ENCODE results near the gene PLCB2. TPM values are rescaled to one million over a fixed set of nuclear protein-coding genes. Genes with fewer than 3 reads are reported as not detected.

The PLCB2 gene
- total and polyA plus RNA-seq, 9 of the 15 experiments (the other 6 are each of a cell fraction or from before 2014, with no cell fraction given): 0.37 to 12.3 (median 8.0) TPM

DNA sequence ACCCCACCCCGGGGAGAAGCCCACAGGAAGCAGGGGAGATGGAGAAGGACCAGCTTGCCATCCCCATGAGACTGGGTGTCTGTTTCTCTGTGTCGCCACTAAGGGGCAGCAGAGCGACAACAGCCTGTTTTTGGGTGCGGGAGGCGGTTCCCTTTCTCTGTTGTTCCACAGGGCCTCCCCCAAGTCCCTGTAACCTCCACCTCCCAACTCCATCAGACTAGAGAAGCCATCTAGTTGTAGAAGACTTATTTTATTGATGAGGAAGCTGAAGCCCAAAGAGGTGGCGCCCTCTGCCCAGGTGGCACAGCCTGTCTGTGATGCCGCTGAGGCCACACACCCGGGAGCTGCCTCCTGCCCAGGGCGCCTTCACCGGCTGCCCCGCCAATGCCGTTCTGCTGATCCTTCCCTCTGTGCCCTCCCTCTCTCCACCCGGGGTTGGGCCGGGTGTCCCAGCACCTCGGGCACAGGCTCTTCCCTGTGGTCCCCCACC is 36.9 kb upstream of the PLCB2 start (continued):
- TF ChIP-seq, protein P1, sequence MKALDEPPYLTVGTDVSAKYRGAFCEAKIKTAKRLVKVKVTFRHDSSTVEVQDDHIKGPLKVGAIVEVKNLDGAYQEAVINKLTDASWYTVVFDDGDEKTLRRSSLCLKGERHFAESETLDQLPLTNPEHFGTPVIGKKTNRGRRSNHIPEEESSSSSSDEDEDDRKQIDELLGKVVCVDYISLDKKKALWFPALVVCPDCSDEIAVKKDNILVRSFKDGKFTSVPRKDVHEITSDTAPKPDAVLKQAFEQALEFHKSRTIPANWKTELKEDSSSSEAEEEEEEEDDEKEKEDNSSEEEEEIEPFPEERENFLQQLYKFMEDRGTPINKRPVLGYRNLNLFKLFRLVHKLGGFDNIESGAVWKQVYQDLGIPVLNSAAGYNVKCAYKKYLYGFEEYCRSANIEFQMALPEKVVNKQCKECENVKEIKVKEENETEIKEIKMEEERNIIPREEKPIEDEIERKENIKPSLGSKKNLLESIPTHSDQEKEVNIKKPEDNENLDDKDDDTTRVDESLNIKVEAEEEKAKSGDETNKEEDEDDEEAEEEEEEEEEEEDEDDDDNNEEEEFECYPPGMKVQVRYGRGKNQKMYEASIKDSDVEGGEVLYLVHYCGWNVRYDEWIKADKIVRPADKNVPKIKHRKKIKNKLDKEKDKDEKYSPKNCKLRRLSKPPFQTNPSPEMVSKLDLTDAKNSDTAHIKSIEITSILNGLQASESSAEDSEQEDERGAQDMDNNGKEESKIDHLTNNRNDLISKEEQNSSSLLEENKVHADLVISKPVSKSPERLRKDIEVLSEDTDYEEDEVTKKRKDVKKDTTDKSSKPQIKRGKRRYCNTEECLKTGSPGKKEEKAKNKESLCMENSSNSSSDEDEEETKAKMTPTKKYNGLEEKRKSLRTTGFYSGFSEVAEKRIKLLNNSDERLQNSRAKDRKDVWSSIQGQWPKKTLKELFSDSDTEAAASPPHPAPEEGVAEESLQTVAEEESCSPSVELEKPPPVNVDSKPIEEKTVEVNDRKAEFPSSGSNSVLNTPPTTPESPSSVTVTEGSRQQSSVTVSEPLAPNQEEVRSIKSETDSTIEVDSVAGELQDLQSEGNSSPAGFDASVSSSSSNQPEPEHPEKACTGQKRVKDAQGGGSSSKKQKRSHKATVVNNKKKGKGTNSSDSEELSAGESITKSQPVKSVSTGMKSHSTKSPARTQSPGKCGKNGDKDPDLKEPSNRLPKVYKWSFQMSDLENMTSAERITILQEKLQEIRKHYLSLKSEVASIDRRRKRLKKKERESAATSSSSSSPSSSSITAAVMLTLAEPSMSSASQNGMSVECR (CRISPR knock-in tag; IDR thresholded peaks at IDR 0.05): 0 out of 2 replicates have a peak, but pooled peaks have one; percentile 44
- TF ChIP-seq KDM4B (IDR thresholded peaks at IDR 0.05; ENCODE audit: borderline replicate concordance in 2 of 2, low read depth in 1 of 2) (no peak), ZNF143 (CRISPR knock-in tag; IDR thresholded peaks at IDR 0.05) (no peak), RBM14 (IDR thresholded peaks at IDR 0.05; ENCODE audit: borderline replicate concordance, insufficient read depth, low read depth, low read length) (no peak), SMAD4 (CRISPR knock-in tag; conservative IDR thresholded peaks at IDR 0.05) (no peak), ARID3B (CRISPR knock-in tag; IDR thresholded peaks at IDR 0.05; ENCODE audit: borderline replicate concordance) (no peak), TCFL5 (CRISPR knock-in tag; conservative IDR thresholded peaks at IDR 0.05) (no peak), ELF1 (tag; IDR thresholded peaks at IDR 0.05) (no peak), STAG1 (CRISPR knock-in tag; IDR thresholded peaks at IDR 0.05; ENCODE audit: borderline replicate concordance) (peak; percentile 69; the same call in 1 of the 2 replicates), ZNF121 (CRISPR knock-in tag; conservative IDR thresholded peaks at IDR 0.05) (no peak), U2AF2 (optimal IDR thresholded peaks at IDR 0.05; ENCODE audit: low read depth, low read length) (no peak), PRMT5 (CRISPR knock-in tag; IDR thresholded peaks at IDR 0.05) (no peak), ETV1 (tag; conservative IDR thresholded peaks at IDR 0.05; ENCODE audit: low read depth) (no peak), YY1 (IDR thresholded peaks at IDR 0.05; ENCODE audit: borderline replicate concordance in 1 of 3, control insufficient read depth in 1 of 3, extremely low read depth in 1 of 3, insufficient read depth in 3 of 3, insufficient read length in 1 of 3, insufficient replicate concordance in 2 of 3, low read depth in 1 of 3, low read length in 2 of 3) (no peak), ZNF184 (CRISPR knock-in tag; IDR thresholded peaks at IDR 0.05) (no peak), TFAP4 (CRISPR knock-in tag; IDR thresholded peaks at IDR 0.05; ENCODE audit: borderline replicate concordance) (peak; percentile 24; the same call in 1 of the 2 replicates)
- TF ChIP-seq, protein P2, sequence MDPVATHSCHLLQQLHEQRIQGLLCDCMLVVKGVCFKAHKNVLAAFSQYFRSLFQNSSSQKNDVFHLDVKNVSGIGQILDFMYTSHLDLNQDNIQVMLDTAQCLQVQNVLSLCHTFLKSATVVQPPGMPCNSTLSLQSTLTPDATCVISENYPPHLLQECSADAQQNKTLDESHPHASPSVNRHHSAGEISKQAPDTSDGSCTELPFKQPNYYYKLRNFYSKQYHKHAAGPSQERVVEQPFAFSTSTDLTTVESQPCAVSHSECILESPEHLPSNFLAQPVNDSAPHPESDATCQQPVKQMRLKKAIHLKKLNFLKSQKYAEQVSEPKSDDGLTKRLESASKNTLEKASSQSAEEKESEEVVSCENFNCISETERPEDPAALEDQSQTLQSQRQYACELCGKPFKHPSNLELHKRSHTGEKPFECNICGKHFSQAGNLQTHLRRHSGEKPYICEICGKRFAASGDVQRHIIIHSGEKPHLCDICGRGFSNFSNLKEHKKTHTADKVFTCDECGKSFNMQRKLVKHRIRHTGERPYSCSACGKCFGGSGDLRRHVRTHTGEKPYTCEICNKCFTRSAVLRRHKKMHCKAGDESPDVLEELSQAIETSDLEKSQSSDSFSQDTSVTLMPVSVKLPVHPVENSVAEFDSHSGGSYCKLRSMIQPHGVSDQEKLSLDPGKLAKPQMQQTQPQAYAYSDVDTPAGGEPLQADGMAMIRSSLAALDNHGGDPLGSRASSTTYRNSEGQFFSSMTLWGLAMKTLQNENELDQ (CRISPR knock-in tag; IDR thresholded peaks at IDR 0.05; ENCODE audit: borderline replicate concordance): no peak
